NCI-H2227 (cell line): Measurements from ENCODE around the gene PCBP3.

ENCODE experiments used
- DNase-seq: peaks from one replicate; lab custom pipeline; 2025; ENCODE audit not compliant: unreplicated experiment; lab: John Stamatoyannopoulos, UW

Gene PCBP3

DNA sequence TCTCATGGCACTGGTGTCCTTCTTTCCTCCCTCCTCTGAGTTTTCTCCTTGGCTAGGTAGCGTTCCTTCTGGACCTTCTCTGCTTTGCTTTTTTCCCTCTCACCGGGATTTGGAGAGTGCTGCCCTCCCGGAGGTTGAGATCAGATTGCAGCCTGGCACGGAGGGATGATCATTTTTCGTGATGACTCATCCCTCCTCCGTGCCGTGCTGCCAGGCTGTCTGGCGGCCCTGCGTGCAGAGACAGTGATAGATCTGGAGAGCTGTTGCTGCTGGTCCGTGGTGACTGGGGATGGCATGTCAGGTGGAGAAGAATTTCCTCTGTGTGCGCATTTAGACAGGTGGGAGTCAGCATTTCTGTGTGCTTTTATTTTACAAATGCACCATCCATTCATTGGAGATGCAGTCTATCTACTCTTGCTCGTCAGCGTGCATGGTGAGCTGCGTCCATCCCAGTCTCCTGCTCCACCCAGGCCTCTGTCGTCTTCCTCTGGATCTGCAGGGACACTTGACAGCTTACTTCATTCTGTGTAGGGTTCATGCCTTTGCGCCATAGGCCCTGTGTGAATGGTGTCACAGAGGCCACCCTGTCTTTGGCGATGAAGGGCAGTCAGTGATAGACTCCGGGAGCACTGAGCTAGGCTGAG, 104.4 kb downstream of the PCBP3 start:
- DNase-seq, result peak; percentile 77

DNA sequence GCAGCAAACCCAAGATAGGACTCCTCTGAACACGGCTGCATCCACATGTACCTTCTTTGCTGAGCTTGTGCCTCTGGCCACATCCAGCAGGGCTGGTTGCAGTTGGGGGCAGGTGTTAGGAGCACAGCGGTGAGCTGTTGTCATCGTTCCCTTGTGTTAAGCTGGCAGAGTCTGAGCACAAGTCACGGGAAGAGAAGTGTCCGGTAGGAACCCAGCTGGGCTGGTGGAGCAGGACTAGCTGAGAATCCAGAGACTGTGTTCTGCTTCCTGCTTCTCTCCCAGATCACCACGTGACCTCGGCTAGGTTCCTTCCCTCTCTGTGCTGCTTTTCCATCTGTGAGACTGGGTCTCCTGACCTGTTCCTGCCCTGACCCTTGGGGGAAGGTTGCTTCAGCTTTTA, 105.1 kb downstream of the PCBP3 start:
- no peak for DNase-seq

DNA sequence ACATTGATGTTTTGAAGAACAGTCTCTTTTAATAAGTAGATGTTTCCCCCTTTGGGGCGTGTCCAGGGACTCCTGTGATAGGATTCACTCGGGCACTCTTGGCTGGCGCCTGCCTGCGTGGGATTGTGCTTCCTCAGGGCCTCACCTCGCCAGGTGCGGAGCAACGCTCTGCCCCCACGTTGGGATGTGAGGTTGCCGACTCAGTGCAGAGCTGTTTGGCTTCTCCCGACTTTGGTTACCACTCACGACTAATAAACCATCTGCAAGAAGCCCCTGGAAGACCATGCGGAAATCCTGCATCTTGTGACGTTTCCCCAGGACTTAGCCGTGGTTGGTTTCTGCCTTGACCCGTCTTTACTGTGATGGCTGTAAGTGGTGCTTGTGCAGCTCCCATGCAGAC, 106.4 kb downstream of the PCBP3 start:
- no peak for DNase-seq

DNA sequence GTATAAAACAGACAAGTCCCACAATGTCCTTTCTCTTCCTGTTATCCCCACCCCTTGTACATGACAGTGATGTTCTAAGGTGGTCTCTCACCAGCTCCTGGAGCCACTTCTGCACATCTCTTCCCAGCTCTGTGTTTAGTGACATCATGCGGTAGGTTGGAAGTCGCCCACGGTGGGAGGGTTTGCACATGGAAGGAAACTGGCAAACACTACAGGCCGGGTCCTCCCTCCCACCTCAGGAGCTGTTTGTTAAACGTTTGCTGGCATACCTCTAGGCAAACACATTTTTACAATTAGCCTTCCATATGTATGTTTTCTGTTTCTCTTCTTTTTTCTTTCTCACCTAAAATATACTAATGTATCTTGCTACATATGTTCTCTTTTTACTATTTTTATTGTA, 107.4 kb downstream of the PCBP3 start:
- no peak for DNase-seq

DNA sequence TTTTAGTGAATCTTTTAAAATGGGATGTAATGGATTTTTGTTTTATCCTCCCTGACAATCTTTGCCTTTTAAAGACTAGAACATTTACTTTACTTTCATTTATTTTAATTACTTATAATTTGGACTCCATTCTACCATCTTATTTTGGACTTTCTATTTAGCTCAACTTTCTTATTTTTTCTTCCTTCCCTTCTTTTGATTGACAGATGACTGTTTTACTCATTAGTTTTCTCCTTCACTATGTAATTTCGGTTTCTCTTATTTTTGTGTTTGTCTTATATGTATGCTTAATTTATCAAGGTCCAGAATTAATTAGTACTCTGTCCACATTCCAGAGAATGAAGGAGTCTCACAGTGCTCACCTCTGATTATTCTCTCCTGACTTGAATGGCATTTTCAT, 109.9 kb downstream of the PCBP3 start:
- no peak for DNase-seq

DNA sequence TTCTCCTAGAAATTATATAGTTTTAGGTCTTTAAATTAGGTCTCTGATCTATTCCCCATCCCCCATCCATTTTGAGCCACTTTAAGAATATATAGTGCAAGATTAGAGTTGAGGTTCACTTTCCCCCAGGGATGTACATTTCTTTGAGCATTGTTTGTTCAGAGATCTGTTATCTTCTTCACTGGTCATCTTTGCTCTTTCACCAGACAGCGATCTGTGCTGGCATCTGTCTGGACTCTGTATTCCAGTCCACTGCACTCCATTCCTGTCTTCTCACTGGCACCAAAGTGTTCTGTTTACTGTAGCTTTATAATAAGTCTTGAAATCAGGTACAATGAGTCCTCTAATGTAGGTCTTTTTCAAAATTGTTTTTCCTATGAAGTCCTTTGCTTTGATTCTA, 112.5 kb downstream of the PCBP3 start:
- DNase-seq, result no peak

DNA sequence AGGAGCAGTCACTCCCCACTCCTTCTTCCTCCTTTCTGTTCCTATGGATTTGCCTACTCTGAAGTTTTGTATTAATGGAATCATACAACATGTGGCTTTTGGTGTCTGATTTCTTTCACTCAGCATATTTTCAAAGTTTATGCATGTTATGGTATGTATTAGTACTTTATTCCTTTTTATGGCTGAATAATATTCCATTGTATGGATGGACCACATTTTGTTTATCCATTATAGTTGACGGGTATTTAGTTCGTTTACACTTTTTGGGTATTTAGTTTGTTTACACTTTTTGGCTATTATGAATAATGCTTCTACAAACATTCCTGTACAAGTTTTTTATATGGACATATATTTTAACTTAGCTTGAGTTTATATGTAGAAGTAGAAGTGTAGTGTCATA, 113.1 kb downstream of the PCBP3 start:
- DNase-seq, result no peak

DNA sequence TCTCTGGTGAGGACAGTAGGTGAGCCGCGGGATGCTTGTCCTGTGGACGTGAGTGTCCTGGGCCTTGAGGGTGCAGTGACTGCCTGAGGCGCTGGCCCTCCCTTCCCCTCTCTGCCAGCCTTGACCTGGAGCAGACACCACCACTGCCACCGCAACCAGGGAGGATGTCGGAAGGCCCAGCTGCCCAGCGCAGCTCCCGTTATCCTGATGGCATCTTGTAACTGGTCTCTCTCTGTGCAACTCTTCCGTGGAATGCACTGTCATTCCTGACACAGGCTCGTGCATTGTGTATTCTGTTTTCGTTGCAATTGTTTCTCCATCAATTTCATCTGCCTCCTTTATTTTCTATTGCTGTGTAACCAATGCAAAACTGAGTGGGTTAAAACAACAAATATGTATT, 118.2 kb downstream of the PCBP3 start:
- no peak for DNase-seq

DNA sequence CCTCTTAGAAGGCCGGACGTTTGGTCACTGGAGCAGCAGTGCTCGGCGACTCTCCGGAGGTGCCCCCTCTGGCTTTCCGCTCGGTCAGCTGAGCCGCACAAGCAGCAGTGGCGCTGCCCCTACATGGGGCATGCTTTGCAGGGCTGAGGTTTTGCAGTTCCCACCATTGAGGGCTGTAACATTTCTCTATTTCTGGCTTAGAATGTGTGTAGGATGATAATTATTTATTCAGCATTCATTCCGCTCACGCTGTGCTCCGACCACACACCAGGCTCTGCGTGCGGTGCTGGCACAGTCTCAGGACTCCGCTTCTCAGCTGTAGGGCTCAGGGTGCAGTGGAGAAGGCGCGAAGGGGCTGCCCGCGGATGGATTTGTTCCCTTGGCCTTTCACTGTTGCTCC, 119.5 kb downstream of the PCBP3 start:
- no peak for DNase-seq

DNA sequence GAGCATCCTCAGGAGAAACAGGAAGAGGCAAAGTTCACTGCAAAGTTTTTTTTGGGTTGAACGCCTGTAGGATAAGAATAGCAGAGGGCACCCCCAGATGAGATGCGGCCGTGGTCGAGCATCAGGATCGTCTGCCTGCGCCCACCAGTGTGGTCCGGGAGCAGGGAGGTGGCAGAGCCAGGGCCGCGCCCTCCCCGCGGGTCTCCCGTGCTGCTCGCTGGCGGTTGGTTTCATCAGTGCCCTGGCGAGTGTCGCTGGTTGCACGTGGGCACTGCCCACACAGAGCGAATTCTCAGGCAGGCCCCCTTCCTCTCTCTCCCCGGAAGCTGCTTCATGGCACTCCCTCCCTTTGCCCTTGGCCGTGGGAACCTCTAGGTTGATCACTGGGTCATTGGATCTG, 120.0 kb downstream of the PCBP3 start:
- no peak for DNase-seq

DNA sequence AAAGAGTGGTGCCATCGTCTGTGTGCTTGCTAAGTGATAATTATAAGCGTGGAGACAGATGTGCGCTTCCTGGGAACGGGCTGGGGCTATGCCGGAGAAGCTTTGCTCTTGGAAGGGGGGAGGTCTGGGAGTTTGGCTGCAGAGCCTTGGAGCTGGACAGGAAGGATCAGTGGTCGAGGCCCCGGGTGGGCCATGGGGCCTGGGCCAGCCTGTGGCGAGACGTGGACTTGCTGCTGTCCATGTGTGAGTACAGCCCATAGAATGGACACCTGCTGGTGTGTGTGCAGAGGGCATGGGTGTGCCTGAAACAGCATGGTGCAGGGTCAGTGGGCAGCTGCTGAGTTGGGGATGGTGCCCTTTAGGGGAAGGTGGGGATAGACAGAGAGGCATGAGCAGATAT, 121.3 kb downstream of the PCBP3 start:
- DNase-seq, result peak; percentile 41

DNA sequence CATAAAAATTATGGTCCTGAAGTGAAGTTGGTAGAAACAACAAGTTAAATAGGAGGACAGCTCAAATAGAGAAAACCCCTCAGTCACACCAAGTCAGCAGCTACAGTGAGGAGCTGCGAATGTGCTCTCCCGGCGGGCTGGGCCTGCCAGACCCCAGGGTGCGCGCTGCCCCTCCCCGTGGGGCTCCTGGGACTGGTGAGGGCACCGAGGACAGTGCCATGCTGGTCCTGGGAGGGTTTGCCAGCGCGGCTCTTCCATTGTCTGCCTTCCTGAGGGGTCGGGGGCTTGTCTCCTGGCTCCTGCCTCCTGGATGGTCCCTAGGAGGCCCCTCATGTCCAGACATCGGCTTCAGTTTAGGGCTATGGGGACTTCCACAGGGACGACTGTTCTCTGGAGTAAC, 121.8 kb downstream of the PCBP3 start:
- no peak for DNase-seq

DNA sequence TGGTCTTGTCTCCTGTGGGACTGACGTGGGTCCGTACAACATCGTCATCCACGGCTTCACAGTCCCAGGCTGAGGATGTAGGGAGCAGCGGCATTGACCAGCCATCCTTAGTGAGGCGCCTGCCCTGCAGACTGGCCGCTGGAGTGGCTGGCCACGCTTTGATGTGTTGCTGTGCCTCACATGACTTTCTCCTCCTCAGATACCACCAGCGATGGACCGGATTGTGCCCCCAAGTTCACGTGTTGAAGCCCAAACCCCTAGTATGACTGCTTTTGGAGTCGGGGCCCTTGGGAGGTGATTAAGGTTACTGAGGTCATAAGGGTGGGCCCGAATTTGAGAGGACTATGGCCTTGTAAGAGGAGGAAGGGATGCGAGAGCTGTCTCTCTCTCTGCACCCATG, 122.5 kb downstream of the PCBP3 start:
- DNase-seq, result no peak

DNA sequence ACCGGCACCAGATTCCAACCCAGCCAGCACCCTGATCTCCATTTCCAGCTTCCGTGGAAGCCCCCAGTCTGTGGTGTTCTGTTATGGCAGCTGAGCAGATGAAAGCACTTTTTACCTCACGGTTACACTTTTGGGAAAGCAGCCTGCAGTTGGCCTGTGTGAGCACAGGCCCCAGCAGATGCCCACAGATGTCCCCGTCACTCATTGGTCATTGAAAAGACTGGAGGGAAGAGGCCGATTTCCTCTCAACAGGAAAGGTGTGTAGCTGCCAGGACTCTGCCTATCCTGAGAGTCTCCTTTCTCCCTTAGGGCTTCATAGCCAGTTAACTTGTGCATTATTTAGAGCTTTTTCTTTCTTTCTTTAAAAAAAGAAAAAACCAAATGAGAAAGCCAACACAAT, 123.0 kb downstream of the PCBP3 start:
- no peak for DNase-seq

DNA sequence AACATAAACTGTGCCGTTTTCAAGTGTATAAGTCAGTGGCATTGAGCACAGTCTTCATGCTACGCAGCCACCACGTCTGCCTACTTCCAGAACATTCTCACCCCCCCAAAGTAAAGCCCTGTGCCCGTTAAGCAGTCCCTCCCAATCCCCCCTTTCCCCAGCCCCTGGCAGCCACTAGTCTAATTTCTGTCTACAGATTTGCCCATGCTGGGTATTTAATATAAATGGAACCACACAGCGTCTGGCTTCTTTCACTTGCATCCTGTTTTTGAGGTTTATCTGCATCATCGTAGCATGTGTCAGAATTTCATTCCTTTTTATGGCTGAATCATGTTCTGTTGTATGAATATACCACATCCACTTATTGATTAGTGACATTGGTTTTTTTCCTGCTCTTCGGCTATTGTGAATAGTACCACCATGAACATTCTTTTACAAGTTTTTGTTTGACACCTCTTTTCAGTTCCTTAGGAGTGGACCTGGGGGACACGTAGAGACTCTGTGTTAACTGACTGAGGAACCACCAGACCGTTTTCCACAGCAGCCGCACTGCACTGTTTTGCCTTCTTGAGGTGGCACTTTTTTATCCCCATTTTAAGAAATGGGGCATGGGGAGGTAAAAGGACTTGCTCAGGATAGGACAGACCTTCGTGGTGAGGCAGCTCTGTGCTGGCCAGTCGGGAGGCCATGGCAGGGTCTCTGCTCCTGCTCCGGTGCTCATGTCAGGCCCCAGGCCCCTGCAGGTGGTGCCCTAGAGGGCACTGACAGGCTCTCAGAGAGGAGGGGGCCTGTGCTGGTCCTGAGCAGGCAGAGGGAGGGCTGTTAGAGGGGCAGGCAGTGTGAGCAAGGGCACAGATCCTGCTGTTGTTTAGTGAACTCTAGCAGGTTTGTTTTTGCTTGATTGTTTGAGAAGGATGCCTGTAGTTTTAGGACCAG, 123.8 kb downstream of the PCBP3 start:
- DNase-seq, result no peak

DNA sequence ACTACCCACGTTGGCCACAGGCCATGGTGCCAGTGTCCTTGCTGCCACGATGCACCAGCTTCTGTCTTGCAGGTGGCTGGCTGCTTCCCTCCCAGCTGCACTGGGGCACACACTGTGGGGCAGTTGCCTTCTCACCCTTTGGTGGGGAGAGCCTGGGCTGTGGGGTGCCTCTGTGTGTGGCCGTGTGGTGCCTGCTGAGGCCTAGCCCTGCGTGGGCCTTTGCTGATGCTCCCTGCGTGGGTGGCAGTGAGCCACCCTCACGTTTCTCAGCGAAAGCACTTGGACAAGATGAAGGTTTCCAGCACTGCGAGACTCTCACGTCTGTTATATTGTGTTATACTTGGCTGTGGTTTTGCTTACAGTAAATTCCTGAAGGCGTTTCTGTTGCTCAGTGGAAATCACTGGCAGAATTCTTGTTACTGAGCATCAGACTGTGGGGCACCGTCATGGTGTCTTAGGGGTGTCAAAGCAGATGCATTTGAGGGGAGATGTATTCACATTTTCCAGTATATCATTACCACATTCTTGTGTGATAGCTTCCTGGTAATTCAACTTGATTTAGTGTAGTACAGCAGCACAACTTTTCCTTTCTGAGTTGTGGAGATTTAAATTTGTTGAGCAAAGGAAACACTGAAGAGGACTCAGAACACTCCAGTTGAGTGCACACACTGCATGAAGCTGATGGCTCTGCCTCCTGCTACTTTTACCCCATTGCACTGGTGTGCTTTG, 124.7 kb downstream of the PCBP3 start:
- DNase-seq, result no peak

DNA sequence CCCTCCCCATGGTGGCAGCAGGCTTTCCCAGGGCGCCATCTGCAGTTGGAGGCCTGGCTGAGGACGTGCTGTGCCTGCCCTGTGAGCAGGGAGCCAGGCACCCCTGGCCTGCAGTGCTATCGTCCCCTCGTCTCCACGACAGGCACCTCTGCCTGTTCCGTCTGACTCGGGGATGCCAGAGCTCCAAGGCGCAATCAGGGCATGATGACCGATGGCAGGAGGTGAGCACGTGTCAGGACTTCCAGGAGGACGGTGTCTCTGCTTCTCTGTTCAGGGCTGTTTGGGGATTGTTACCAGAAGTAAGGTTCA, 125.2 kb downstream of the PCBP3 start:
- no peak for DNase-seq

DNA sequence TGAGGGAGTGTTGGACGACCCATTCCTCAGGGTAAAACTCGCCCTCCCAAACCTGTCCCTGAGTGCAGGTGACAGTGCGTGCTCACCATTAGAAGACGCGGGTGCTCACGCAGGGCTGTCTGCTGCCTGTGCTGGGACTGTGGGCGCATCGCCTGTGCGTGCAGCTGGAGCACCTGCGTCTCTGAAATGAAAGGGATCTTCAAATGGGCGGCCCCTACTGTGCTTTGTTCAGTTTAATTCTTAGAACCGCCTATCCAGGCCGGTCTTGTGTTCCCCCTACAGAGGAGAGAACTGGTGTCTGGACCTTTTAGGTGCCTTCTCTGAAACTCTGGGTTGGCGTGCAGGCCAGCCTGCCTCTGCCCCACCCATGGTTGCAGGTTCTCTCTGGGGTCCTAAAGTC, 125.8 kb downstream of the PCBP3 start:
- DNase-seq, result peak; percentile 26

DNA sequence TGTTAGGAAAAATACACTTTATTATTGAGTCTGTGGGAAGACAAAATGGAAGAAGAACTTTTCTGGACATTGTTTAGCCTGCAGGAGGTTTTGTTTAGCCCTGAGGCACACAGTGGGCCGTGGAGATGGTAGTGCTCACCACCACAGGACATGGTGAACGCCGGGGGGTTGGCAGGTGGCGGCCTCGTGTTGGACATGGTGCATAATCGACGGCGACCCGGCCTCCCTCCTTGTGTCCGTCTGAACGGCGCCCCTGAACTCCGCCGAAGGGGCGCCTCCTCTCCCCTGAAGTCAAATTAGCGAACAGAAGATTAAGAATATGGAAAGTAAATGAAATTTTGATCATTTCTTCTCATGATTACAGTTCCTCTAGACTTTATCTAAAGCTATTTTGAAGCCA, 126.4 kb downstream of the PCBP3 start:
- no peak for DNase-seq

DNA sequence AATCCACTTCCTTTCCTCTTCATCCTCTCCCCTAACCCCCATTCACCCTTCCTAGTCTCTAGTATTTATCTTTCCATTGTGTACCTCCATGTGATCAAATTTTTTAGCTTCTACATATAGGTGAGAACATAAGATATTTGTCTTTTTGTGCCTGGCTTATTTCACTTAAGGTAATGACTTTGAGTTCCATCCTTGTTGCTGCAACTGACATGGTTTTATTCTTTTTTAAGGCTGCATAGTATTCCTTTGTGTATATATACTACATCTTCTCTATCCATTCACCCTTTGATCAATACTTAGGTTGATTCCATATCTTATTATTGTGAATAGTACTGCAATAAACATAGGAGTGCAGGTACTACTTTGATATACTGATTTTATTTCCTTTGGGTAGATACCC, 128.7 kb downstream of the PCBP3 start:
- DNase-seq, result no peak

DNA sequence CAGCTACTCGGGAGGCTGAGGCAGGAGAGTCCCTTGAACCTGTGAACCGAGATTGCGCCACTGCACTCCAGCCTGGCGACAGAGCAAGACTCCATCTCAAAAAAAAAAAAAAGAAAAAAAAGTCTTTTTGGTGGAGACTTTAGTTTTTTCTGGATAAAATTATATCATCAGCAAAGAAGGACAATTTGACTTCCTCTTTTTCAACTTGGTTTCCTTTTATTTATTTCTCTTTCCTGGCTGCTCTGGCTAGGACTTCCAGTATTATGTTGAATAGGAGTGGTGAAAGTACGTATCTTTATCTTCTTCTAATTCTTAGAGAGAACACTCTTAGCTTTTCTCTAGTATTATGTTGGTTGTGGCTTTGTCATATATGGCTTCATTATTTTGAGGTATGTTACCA, 130.8 kb downstream of the PCBP3 start:
- no peak for DNase-seq

DNA sequence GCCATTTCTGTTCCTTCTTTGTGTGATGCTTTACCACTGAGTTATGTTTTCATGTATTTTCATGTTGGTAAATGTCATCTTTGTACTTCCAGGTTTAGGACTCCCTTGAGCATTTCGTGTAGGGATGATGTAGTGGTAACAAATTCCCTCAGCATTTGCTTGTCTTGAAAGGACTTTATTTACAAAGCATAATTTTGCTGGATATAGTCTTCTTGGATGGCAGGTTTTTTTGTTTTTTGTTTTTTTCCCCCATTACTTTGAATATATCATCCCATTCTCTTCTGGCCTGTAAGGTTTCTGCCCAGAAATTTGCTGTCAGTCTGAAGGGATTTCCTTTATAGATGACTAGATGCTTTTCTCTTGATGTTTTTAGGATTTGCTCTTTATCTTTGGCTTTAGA, 133.4 kb downstream of the PCBP3 start:
- no peak for DNase-seq
